Kidney glomerular epithelial cell (primary cell): Measurements from ENCODE around the gene EIF6.
A peak's percentile ranks its signal among the peaks of the same experiment; 100 is the strongest.

Experiments used
- DNase-seq: peaks from one replicate; lab custom pipeline; 2025; lab: John Stamatoyannopoulos, UW

Gene EIF6

GRCh38 chr20:35312318-35312717, 27.7 kb upstream of the EIF6 start:
- DNase-seq = peak; percentile 89

GRCh38 chr20:35311822-35312221, 27.2 kb upstream of the EIF6 start:
- DNase-seq = no peak

GRCh38 chr20:35311409-35311808, 26.8 kb upstream of the EIF6 start:
- DNase-seq = peak; percentile 15

GRCh38 chr20:35307666-35308653, 23.4 kb upstream of the EIF6 start:
- DNase-seq = peak; percentile 73

- peak; percentile 36 for DNase-seq
Measured at GRCh38 chr20:35306931-35307517, 22.5 kb upstream of the EIF6 start.

- DNase-seq = peak; percentile 92
Measured at GRCh38 chr20:35305682-35306556, 21.3 kb upstream of the EIF6 start.

- DNase-seq = no peak
Measured at GRCh38 chr20:35304956-35305355, 20.4 kb upstream of the EIF6 start.

GRCh38 chr20:35303735-35304491, 19.3 kb upstream of the EIF6 start:
- peak; percentile 85 for DNase-seq

GRCh38 chr20:35303382-35303734, 18.8 kb upstream of the EIF6 start:
- no peak for DNase-seq

- DNase-seq = peak; percentile 66
Measured at GRCh38 chr20:35302421-35303335, 18.1 kb upstream of the EIF6 start.

GRCh38 chr20:35301426-35301825, 16.9 kb upstream of the EIF6 start:
- DNase-seq = no peak

- no peak for DNase-seq
Measured at GRCh38 chr20:35300469-35301262, 16.1 kb upstream of the EIF6 start.

GRCh38 chr20:35299780-35300179, 15.2 kb upstream of the EIF6 start:
- no peak for DNase-seq

GRCh38 chr20:35298264-35298663, 13.7 kb upstream of the EIF6 start:
- no peak for DNase-seq

GRCh38 chr20:35297740-35298139, 13.2 kb upstream of the EIF6 start:
- DNase-seq = no peak

GRCh38 chr20:35297155-35297554, 12.6 kb upstream of the EIF6 start:
- no peak for DNase-seq

- no peak for DNase-seq
Measured at GRCh38 chr20:35296101-35296554, 11.6 kb upstream of the EIF6 start.

- no peak for DNase-seq
Measured at GRCh38 chr20:35295674-35296073, 11.1 kb upstream of the EIF6 start.

GRCh38 chr20:35295058-35295457, 10.5 kb upstream of the EIF6 start:
- DNase-seq = no peak

- no peak for DNase-seq
Measured at GRCh38 chr20:35294293-35294685, 9.7 kb upstream of the EIF6 start.
